NOMO-1 treated with dmso at 0.1 percent for 144 hours (cell line): Measurements from ENCODE around the gene CCDC33.

Experiments used
- DNase-seq: peaks from one replicate; lab custom pipeline; 2025; ENCODE audit not compliant: unreplicated experiment; lab: John Stamatoyannopoulos, UW

CCDC33 gene

DNA sequence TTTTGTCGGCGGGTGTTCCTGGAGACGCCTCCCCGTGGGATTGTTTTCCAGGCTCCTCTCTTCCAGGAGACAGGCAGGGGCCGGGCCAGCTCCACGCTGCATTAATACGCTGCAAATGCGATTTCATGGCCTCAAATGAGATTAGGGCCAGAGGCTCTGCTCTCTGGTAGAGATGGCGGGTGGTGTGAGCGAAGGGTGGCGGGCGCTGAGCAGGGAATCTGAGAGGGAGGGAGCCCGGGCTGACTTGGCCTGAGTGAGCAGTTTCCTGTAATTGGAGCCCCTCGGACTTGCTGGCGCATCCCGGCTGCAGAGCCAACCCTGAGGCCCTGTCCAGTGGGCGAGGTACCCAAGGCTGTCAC, 7.4 kb upstream of the CCDC33 start:
- DNase-seq = no peak

DNA sequence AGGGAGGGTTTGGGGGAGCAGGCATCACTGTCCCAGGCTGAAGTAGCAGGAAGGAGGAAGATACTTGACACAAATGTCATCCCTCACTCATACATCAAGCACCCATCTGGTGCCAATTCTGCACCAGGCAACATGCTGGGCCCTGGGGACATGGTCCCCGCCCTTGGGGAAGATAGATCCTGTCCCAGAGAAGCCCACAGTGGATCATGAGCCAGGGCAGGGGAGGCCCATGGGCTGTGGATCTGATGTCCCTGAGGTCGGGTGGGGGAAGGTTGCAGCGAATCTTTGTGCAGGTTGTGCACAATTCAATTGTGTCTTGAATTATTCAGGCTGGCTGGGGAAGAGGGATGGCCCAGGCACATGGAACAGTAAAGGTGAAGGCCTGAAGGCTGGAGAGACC, 6.4 kb upstream of the CCDC33 start:
- no peak for DNase-seq

DNA sequence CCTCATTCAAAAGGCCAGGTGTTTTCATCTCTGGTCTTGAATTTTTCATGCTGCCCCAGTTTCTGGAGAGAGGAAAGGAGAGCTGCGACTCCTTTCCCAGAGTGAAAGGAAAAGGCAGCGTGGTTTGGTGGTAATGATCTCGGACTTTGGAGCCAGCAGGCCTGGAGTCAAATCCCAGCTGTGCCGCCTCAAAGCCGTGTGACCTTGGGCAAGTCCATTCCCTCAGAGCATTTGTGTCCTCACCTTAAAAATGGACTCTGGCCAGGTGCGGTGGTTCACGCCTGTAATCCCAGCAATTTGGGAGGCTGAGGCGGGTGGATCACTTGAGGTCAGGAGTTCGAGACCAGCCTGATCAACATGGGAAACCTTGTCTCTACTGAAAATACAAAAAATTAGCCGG, 4.7 kb upstream of the CCDC33 start:
- DNase-seq = no peak

DNA sequence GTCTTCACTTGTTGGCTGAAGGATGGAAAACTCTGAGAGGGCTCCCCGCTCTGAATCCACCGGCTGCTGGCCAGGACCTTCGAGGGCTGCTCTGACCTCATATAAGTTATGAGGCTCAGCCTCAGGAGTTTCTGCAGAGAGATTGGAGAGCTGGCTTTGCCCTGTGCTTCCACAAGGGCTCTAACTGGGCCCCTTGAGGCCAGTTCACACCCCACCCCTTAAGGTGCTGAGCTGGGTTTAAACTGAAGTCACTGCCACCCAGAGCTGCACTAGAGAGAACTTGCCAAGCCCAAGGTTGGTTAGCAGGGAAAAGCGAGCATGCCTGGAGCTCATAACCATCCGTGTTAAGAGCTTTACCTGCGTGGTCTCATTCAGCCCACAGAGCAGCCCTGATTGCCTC, 2.8 kb upstream of the CCDC33 start:
- no peak for DNase-seq

DNA sequence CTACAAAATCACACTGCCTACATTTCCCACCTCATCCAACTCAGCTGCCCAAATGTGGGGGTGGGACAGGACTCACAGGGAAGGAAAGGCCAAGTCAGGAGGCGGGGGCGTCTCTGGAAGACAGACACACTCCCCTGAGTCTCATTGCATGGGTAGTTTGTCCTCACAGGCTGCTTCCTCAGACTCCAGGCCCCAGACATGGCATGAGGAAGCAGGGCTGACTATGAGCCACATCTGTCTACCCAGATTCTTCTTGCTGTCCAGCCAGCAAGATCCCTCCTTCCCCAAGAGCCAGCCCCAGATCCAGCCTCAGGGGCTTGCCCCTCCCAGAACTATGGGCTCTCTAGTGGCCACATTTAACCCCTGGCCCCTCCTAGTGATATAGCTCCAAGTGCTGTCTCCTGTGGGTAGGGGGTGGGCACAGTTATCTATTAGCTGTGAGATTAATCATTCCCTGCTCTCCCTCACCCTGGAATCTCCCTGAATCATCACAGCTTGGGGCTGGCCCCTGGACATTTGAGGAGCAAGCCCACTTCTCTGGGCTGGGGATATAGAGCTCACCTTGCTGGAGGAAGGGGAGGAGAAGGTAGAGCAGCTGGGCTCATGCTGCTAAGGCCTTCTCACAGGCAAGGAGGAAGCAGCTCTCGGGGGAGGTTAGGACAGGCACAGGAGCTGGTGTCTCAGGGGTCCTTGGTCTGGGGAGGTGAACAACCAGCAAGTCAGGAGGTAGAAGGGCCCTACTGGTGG, 2.1 kb upstream of the CCDC33 start:
- no peak for DNase-seq

DNA sequence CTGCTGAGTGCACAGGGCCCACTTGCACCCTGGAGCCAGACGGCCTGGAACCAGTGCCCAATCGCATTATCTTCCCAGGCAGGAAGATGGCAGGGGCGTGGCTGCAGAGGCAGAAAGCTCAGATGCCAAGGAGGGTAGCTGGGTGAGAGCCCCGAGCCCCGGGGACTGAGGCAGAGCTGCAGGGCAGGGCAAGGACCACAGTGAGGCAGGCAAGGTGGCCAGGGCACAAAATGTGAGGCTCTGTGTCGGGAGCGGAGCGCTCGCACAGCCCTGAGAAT, 1.6 kb upstream of the CCDC33 start:
- DNase-seq = no peak

DNA sequence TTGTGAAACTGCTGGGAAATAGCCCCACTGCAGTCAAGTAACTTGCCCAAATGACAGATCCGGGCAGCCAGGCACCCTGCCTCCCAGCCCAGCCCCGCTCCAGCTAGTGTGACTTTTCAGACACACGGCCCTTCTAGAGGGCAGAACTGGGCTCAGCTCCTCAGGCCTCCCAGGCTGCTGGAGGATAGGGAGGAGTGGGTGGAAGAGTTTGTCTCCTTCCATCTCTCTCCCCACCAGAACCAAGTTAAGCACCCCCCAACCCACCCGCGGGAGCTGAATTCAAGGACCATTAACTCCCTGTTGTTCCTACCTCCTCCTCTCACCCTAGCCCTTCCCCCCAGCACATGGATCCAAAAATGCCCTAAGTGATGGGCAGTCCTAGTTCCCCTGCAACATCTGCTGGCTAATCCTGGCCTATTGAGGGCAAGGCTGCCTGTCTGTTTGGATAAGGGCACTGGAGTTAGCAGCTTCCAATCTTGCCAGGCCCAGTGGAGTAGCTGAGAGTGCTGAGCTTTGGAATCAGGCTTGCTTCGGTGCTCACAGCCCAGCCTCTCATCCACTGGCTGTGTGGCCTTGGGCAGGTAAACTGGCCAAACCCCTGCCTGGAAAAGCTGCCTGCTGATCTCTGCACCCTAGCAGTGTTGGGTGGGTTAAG, 3.1 kb downstream of the CCDC33 start:
- DNase-seq = no peak

DNA sequence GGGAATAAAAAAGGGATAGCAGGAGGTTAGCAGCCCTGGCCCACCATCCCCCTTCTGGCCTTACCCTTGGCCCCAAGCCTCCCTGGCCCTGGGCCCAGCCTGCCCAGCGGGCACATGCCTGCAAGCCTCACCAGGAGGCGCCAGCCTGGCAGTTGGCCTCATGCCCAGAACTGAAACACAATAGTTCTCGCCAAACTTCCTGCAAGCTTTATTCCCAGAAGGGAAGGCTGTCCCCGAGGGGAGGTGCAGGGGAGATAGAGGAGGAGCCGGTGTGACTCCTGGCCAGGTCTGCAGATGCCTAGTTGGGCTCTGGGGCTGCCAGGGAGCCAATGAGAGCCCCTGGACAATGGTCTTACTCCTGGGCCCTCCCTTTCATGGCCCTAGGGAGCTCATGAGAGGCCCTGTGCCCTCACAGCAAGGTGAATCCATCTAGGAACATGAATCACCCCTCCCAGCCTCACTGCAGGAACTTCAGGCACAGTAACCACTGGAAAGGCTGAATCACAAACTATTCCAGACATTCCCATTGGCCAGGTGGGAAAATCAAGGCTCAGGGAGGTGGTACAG, 4.0 kb downstream of the CCDC33 start:
- no peak for DNase-seq

DNA sequence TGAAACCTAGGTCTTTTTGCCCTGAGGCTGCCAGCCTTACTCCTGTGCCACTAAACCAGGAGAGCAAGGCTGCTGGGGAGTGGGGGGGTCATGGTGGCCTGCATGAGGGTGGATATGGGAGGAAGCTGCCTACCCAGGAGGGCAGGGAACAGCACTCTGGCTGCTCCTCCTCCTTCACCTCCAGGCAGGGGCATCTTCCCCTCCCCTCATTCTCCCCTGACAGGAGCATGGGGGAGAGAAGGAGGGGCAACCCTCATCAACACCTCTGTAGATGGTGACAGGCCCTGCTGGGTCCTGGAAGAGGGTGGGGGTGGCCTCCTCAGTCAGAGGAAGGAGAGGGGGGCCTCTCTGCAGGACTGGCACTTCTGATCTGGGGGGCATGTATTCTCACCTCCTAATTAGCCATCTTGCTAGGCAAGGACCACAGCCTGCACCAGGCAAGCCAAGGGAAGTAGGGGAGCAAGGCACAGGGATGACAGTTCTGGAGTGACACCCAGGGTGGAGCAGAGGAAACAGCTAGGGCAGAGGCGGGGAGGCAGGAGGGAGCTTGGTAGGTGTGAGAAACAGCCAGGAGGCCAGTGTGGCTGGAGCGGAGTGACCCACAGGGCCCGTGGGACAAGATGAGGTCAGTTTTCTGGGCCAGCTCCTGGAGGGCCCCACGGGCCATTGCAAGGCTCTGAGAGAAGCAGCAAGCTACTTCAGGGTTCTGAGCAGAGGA, 4.9 kb downstream of the CCDC33 start:
- DNase-seq = no peak

DNA sequence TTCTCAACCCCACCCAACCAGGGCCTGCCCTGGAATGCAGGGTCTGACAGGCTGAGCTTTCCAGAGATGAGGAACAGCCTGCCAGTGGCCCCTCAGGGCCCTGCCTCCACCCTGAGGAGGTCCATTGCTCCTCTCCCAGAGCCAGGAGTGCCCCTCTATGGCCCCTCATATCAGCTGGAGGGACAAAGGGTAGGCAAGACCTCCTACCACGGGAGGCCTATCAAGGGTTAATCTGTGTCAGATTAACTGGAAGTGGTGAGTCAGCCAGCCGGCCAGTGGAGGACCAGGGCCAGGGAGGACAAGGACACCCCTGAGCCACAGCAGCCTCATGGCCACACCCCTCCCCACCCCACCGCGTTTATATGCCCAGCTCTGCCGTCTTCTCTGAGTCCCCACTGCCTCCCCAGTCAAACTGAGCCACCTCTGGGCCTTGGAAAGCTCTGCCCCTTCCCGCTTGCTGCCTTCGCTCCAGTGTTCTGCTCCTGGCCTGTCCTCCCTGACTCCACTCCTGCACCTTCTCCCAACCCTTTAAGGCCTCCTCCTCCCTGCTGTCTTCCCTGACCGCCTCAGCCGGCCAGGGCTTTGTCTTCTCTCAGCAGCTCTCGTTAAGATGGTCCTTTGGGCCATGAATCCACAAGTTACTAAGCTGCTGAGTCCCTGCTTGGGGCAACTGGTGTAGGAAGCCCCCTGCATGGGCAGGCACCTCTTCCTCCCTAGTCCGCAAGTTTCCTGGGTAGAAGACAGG, 6.5 kb downstream of the CCDC33 start:
- no peak for DNase-seq

DNA sequence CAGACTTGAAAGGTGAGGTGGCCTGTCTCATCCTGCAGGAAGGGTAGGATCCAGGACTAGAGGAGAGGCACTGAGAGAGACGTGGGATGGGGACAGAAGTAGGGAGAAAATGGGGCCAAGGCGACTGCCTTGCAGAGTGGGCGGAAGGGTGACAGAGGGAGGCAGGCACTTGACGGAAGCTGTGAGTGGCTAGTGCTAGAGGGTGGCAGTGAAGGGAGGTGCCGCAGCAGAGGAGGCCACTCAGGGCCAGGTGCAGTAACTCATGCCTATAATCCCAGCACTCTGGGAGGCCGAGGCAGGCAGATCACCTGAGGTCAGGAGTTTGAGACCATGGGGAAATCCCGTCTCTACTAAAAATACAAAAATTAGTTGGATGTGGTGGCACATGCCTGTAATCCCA, 7.3 kb downstream of the CCDC33 start:
- no peak for DNase-seq

DNA sequence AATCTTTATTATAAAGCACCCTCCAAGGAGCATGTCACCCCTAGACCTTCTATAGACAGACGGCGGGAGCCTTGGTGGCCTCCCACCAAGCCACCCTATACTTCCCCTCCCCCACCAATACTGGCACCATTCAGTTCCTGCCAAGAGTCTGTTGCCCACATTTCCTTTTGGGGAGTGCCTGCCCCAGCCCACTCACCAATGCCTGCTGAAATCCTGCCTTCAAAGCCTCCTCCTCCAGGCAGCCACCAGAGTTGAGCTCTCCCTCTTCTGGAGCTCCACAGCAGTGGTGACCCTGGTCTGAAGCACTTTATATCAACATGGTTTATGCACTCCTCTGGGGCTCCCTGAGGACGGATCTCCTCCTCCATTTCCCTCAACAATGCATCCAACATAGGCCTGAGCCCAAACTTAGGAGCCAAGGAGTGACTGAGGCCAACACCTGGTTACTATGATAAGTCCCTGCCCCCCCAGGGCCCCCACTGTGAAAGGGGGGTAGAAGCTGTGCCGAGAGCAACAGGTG, 8.8 kb downstream of the CCDC33 start:
- DNase-seq = no peak

DNA sequence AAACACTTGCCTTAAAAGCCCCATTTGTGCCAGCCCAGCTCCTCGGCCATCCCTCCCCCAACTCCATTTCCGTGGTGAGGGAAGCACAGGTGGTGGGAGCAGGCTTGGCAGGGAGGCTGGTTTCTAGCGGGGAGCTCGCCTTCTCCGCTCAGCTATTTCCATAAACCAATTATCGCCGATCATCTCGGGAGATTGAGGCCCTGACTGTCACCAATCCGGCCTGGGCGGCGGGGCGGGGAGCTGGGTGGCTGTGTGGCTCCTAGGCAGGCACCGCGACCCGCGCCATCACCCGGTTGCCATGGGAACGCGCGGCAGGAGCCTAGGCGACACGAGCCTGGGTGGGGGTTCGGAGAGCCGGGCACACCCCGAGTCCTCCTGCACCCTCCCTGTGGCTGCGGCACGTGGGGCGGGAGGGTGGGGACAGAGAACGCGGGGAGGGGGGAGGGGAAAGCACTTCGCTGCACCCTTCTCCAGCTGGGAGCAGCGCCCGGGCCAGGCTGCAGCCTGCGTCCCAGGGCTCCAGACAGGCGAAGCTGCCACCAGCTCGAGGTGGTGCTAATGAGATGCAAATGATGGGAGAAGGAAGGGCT, 9.3 kb downstream of the CCDC33 start:
- DNase-seq = no peak

DNA sequence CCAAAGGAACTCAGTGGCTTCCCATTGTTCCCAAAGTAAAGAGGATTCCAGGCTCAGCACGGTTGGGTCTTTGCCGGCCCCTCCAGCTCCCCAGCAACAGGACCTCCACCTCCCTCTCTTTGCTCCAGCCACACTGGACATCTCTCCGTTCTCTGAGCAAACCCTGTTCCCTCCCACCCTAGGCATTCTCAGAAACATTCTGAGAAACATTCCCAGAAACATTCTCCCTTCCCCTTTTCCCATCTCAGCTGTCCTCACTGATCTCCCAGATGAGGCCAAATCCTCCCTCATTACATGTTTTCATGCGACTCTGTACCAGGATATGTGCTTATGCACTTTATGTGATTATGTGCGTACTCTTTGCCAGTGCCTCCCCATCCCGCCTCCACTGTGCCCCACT, 14.1 kb downstream of the CCDC33 start:
- DNase-seq = no peak

DNA sequence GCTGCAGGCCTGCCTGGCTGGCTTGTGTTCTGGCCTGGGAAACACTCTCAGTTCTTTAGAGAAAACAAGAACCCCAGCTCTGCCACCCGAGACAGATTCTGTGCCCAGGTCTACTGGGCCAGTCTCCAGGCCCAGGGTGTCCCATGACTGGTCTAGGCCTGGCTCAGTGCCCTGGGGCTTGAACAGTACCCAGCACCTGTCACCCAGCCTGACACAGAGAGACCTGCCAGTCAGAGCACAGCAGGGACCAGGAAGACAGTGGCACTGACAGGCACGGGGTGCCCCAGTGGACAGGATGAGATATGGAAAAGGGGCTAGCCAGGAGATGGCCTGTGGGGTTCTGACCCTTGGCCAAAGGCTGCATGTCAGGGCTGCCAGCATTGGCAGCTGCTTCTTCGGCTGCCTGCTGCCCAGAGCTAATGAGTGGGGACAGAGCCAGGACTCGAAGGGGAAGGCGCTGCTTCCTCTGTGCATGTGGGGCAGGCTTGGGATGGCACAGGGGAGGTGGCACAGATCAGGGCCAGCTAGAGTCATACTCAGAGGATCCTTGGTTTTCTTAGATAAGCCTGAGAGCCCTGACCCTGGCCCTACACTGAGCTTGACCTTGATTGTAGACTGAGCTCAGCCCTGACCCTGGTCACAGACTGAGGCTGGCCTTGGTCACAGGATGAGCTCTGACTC, 15.1 kb downstream of the CCDC33 start:
- no peak for DNase-seq

DNA sequence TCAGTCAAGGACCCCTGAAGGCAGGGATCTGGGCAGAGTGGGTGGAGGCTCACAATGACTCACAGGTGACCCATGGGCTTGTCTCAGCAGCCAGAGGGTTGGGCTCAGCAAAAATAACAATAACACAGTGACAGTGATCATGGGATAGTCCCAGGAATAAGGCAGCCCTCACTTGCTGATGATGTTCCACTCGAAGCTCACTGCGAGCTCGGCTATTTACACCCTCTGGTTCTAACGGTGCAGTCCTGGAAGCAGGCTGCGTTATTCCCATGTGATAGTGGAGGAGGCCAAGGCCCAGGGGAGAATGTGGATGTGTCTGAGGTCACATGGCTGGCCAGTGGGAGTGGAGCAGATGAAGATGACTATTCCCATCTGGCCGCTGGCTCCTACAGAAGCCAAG, 16.2 kb downstream of the CCDC33 start:
- DNase-seq = no peak

DNA sequence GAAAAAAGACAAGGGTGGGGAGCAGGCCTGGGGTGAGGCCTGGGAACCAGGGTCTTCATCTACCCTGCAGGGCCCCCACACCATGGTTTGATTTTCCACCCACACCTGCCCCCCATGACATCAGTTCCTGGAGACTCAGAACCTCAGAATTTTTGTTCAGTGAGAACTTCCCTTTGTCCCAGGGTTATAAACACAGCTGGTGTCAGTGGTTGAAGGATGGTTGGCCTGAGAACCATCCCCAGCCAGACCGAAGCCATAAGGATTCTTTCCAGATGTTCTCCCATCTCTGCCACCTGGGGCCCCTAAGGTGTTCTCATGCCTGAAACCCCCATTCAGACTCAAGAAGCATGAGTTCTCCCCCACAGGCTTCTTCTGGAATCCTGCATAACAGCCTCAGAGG, 16.6 kb downstream of the CCDC33 start:
- DNase-seq = no peak

DNA sequence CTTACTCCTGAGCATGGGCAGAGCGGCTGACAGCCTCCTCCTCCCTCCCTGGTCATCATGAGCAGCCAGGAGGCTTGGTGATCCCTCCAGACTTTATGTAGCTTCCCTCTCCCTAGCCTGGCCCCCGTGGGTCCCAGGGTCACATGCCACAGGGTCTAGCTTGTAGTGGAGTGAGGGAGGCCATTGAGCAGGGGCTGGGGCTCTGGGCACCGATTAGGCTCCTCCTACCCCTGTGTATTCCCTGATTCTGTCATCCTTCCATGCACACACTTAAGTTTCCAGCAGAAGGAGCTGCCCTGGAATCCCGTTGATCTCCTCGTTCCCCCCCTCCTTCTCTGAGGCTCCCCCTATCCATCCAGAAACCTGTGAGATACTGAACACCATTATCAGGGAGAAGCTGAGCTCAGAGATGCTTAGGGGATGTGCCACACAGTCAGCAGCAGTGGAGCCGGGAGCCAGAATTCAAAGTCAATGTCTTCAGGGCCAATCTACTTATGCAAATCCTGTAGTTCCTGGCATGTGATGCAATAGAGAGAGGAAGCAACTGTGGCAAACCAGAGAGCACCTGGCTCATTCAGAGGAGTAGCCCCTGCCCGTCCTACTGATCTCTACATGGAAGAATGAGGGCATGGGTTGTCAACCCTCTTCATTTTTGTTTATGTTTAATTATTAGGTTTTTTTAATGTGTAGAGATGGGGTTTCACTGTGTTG, 17.2 kb downstream of the CCDC33 start:
- no peak for DNase-seq

DNA sequence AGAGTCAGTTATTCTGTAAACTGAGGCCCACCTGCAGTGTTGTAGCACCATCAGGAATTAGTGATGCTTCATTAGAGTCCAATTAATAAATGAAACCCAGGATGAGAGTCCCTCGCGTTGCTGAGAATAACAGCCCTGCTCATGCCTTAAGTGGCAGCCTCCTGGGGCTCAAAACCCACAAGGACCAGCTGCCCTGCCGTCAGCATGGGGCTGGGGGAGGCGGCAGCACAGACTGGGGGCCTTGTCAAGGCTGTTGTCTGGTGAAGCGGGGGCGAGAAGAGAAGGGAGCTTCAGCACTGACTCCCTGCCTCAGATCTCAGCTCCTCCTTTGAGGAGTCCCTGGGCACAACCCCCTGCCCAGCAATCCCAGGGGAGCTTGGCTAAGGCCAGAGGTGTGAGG, 21.0 kb downstream of the CCDC33 start:
- DNase-seq = no peak

DNA sequence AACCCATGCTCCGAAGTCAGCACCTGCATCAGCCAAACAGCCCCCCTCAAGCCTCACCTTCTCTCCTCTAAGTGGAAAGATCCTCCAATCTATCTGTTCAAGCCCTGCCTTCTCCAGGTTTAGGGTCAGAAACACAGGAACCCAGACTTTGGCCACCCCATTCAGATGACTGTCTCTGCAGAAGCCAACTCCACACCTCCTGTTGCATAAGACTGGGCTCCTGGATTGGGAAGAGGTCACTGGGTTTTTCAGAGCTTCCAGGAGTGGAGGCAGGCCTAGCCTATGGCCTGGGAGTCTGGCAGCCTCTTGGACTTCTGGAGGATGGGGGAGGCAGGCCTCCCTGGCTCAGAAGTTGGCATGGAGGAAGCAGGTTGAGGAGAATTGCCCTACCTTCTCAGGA, 21.5 kb downstream of the CCDC33 start:
- no peak for DNase-seq
